ENCODE measurements around the gene AFMID. TPM values are rescaled to one million over a fixed set of nuclear protein-coding genes. Genes with fewer than 3 reads are reported as not detected.
"Not testable (repeated sequence)": the region's sequence is repeated elsewhere in the genome, so short reads cannot be mapped to it uniquely, and the experiment has no call there.

Gene AFMID
- total RNA-seq, 1 experiment from 2014 or later = 65.8 TPM

DNA sequence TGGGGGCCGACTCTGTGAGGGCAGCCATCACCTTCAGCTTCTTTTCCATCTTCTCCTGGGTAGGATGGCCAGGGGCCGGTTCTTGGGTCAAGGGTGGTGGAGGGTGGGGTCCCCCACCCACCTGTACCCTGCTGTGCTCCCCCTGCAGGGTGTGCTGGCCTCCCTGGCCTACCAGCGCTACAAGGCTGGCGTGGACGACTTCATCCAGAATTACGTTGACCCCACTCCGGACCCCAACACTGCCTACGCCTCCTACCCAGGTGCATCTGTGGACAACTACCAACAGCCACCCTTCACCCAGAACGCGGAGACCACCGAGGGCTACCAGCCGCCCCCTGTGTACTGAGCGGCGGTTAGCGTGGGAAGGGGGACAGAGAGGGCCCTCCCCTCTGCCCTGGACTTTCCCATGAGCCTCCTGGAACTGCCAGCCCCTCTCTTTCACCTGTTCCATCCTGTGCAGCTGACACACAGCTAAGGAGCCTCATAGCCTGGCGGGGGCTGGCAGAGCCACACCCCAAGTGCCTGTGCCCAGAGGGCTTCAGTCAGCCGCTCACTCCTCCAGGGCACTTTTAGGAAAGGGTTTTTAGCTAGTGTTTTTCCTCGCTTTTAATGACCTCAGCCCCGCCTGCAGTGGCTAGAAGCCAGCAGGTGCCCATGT lies 15.4 kb upstream of the AFMID start:
- H3K4me1 ChIP-seq (ENCODE audit: control insufficient read depth in 1 of 2, insufficient read depth in 2 of 2, low read length in 2 of 2) = peaks cover 16 to 54% of the 10 kb centered on the region in 2 experiments; a peak in 3 of 4 replicates
- H2AFZ ChIP-seq (ENCODE audit: low read depth, low read length, poor library complexity, severe bottlenecking); H3K9me2 ChIP-seq (ENCODE audit: insufficient read depth); RAD21 ChIA-PET (ENCODE audit: low non-redundant PET in 1 of 2, low total read pairs in 2 of 2, uncharacterized antibody in 2 of 2, unreplicated experiment in 2 of 2); H4K20me1 ChIP-seq (ENCODE audit: insufficient read depth); H3K4me3 ChIP-seq (replicated peaks in 1 of 2; ENCODE audit: low read depth in 1 of 2, low read length in 2 of 2); CTCF ChIA-PET; BruUV-seq (replicated peaks); DNase-seq (ENCODE audit: low read depth, low spot score); H3K9me3 ChIP-seq (ENCODE audit: control insufficient read depth in 1 of 2, insufficient read depth in 1 of 2, low read depth in 1 of 2, low read length in 2 of 2); intact Hi-C loops (cut with micrococcal nuclease); H3K27me3 ChIP-seq (ENCODE audit: insufficient read depth, low read length); ATAC-seq; H3K9ac ChIP-seq (ENCODE audit: low read length): not testable (repeated sequence)
- H3K4me2 ChIP-seq (ENCODE audit: low read length) = peak overlapping the region; percentile 6; the same call in 1 of the 2 replicates
- POLR2A ChIA-PET = interaction anchor here (1.0 kb wide), 1 partner anchor 15 kb away, joined by 4 read pairs; the partner anchor contains the start of gene TK1
- peaks cover 30% of the 10 kb centered on the region for H3K79me2 ChIP-seq (ENCODE audit: insufficient read depth, low read length)
- peak overlapping the region; percentile 10; the same call in 1 of the 2 replicates for H3K27ac ChIP-seq (ENCODE audit: low read depth, low read length)
- peaks cover 25 to 49% of the 10 kb centered on the region in 2 experiments for H3K36me3 ChIP-seq (ENCODE audit: control insufficient read depth in 1 of 2, insufficient read depth in 2 of 2, low read length in 2 of 2)

DNA sequence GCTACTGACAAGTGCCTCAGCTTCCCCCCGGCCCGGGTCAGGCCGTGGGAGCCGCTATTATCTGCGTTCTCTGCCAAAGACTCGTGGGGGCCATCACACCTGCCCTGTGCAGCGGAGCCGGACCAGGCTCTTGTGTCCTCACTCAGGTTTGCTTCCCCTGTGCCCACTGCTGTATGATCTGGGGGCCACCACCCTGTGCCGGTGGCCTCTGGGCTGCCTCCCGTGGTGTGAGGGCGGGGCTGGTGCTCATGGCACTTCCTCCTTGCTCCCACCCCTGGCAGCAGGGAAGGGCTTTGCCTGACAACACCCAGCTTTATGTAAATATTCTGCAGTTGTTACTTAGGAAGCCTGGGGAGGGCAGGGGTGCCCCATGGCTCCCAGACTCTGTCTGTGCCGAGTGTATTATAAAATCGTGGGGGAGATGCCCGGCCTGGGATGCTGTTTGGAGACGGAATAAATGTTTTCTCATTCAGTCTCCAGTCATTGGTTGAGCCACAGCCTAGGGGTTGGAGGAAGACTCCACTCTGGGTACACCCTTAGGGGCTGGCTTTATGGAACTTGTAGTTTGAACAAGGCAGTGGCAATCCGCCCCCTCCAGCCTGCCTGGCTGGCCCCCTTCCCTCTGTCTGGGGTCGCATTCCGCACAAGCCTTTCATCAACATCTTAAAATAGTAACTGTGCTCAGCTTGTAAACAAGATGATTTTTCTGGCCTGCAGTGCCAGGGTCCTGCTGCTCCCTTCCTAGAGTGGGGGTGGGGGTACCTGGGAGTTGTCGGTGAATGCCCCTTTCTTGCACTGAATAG lies 14.7 kb upstream of the AFMID start:
- Histone ChIP-seq H3K4me1 (ENCODE audit: control insufficient read depth in 1 of 2, insufficient read depth in 2 of 2, low read length in 2 of 2) (peaks cover 22 to 53% of the 10 kb centered on the region in 2 experiments; a peak in 3 of 4 replicates), H3K36me3 (ENCODE audit: control insufficient read depth in 1 of 2, insufficient read depth in 2 of 2, low read length in 2 of 2) (peaks cover 25 to 49% of the 10 kb centered on the region in 2 experiments), H4K20me1 (ENCODE audit: insufficient read depth) (peaks cover 5% of the 10 kb centered on the region; the same call in 1 of the 2 replicates), H3K4me3 (replicated peaks in 1 of 2; ENCODE audit: low read depth in 1 of 2, low read length in 2 of 2) (no peak overlapping the region), H3K27me3 (ENCODE audit: insufficient read depth, low read length) (no peaks in the 10 kb centered on the region), H3K79me2 (ENCODE audit: insufficient read depth, low read length) (peaks cover 30% of the 10 kb centered on the region), H3K9me3 (ENCODE audit: control insufficient read depth in 1 of 2, insufficient read depth in 1 of 2, low read depth in 1 of 2, low read length in 2 of 2) (no peaks in the 10 kb centered on the region), H3K9ac (ENCODE audit: low read length) (no peak overlapping the region; the same call in 1 of the 2 replicates), H3K27ac (ENCODE audit: low read depth, low read length) (peak overlapping the region; percentile 10; the same call in 1 of the 2 replicates), H2AFZ (ENCODE audit: low read depth, low read length, poor library complexity, severe bottlenecking) (no peak overlapping the region), H3K4me2 (ENCODE audit: low read length) (peak overlapping the region; percentile 6; the same call in 1 of the 2 replicates), H3K9me2 (ENCODE audit: insufficient read depth) (no peaks in the 10 kb centered on the region)
- ChIA-PET RAD21 (ENCODE audit: low non-redundant PET in 1 of 2, low total read pairs in 2 of 2, uncharacterized antibody in 2 of 2, unreplicated experiment in 2 of 2) (no interaction called here), CTCF (no interaction called here), POLR2A (interaction anchor here (0.7 to 5.1 kb wide), 2 partner anchors 14 to 21 kb away, joined by 3 to 44 read pairs; partner anchors contain the start of genes AFMID and TK1)
- 0 out of 2 replicates have a peak, but pooled peaks have one; percentile 3 for ATAC-seq
- intact Hi-C loops (cut with micrococcal nuclease) = no loop called here
- no TSS peak for BruUV-seq (replicated peaks)
- DNase-seq (ENCODE audit: low read depth, low spot score) = no peak
- no peak for TF ChIP-seq POLR2A (IDR thresholded peaks at IDR 0.05; ENCODE audit: borderline replicate concordance, extremely low read depth, insufficient read depth, insufficient read length)
- no peak for TF ChIP-seq EZH2 (IDR thresholded peaks at IDR 0.05)
- TF ChIP-seq CEBPB (IDR thresholded peaks at IDR 0.05; ENCODE audit: low read depth) = no peak
- no peak for TF ChIP-seq FOSL1 (IDR thresholded peaks at IDR 0.05; ENCODE audit: low read depth)
- TF ChIP-seq ZFX (IDR thresholded peaks at IDR 0.05) = no peak
- TF ChIP-seq RAD21 (IDR thresholded peaks at IDR 0.05; ENCODE audit: low read depth) = no peak
- TF ChIP-seq JUND (IDR thresholded peaks at IDR 0.05) = no peak
- no peak for TF ChIP-seq EGR1 (IDR thresholded peaks at IDR 0.05; ENCODE audit: low read depth)
- TF ChIP-seq, protein P1, sequence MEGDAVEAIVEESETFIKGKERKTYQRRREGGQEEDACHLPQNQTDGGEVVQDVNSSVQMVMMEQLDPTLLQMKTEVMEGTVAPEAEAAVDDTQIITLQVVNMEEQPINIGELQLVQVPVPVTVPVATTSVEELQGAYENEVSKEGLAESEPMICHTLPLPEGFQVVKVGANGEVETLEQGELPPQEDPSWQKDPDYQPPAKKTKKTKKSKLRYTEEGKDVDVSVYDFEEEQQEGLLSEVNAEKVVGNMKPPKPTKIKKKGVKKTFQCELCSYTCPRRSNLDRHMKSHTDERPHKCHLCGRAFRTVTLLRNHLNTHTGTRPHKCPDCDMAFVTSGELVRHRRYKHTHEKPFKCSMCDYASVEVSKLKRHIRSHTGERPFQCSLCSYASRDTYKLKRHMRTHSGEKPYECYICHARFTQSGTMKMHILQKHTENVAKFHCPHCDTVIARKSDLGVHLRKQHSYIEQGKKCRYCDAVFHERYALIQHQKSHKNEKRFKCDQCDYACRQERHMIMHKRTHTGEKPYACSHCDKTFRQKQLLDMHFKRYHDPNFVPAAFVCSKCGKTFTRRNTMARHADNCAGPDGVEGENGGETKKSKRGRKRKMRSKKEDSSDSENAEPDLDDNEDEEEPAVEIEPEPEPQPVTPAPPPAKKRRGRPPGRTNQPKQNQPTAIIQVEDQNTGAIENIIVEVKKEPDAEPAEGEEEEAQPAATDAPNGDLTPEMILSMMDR (IDR thresholded peaks at IDR 0.05 in 2 of 3, conservative IDR thresholded peaks at IDR 0.05 in 1 of 3; ENCODE audit: borderline replicate concordance in 1 of 3, insufficient read depth in 1 of 3, low read depth in 2 of 3, low read length in 2 of 3) = no peak
- TF ChIP-seq ELF1 (IDR thresholded peaks at IDR 0.05; ENCODE audit: borderline replicate concordance, low read depth) = no peak
- TF ChIP-seq, protein P2, sequence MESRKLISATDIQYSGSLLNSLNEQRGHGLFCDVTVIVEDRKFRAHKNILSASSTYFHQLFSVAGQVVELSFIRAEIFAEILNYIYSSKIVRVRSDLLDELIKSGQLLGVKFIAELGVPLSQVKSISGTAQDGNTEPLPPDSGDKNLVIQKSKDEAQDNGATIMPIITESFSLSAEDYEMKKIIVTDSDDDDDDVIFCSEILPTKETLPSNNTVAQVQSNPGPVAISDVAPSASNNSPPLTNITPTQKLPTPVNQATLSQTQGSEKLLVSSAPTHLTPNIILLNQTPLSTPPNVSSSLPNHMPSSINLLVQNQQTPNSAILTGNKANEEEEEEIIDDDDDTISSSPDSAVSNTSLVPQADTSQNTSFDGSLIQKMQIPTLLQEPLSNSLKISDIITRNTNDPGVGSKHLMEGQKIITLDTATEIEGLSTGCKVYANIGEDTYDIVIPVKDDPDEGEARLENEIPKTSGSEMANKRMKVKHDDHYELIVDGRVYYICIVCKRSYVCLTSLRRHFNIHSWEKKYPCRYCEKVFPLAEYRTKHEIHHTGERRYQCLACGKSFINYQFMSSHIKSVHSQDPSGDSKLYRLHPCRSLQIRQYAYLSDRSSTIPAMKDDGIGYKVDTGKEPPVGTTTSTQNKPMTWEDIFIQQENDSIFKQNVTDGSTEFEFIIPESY (IDR thresholded peaks at IDR 0.05; ENCODE audit: extremely low read depth, insufficient replicate concordance, low read length) = no peak
- no peak for TF ChIP-seq SRF (IDR thresholded peaks at IDR 0.05; ENCODE audit: low read depth)
- TF ChIP-seq ZNF274 (IDR thresholded peaks at IDR 0.05; ENCODE audit: low read depth, low read length) = no peak
- no peak for TF ChIP-seq SIN3A (IDR thresholded peaks at IDR 0.05; ENCODE audit: low read depth)
- no peak for TF ChIP-seq CBX3 (IDR thresholded peaks at IDR 0.05; ENCODE audit: low read depth)
